K562 (cell line): ENCODE measurements around the gene PLXNB2. TPM values are rescaled to one million over a fixed set of nuclear protein-coding genes. Genes with fewer than 3 reads are reported as not detected.

Experiments
- ATAC-seq: fragments of 200-7000 bp; cut with Tn5 transposase; 3 replicates; pipeline ENCODE4 v1.9.1; 2020; ENCODE audit warnings: moderate library complexity
- BruUV-seq: library from RNA; stranded (reverse); fragments of 400-500 nt; replicated peaks from 2 replicates; lab custom pipeline; 2021; lab: Mats Ljungman, UMichigan
- CTCF ChIA-PET: fragments of 300-600 bp; formaldehyde crosslinking; extraction: SDS; loops from one replicate; lab custom pipeline; 2021; ENCODE audit warnings: low intra/inter-chr PET ratio; lab: Yijun Ruan, JAX
- POLR2A ChIA-PET: fragments of 300-600, 350-650 bp; sonication (Branson Sonifier 250); formaldehyde crosslinking; extraction: SDS; loops from one replicate; lab custom pipeline; 2021; ENCODE audit warnings: antibody characterized with exemption, inconsistent platforms; lab: Yijun Ruan, JAX
- DNase-seq, 4 experiments: peaks; one replicate each; pipeline versions ENCODE4 v3.0.0 to v3.0.0-alpha.2; 2011 to 2018; ENCODE audit warnings: low spot score in 3 of 4, mixed read lengths in 3 of 4; ENCODE audit errors: extremely low read depth in 1 of 4
- FAIRE-seq: peaks from 2 replicates; lab custom pipeline; 2011; peaks lifted over from hg19 to GRCh38; lab: Jason Lieb, UNC
- H2AFZ ChIP-seq: 2 replicates; pipeline ENCODE4 v1.6.0; 2011; ENCODE audit warnings: low read depth, low read length, control low read depth, inconsistent platforms
- H3K27ac ChIP-seq: fragments of 200-600 bp; 3 replicates; pipeline ENCODE4 v1.8.0; 2011; ENCODE audit warnings: low read depth, mild to moderate bottlenecking, control low read depth, inconsistent platforms, low read length, moderate library complexity, mixed read lengths; ENCODE audit errors: extremely low read depth
- H3K27me3 ChIP-seq, 2 experiments: fragments of 300-600 bp in 1 of 2; 2 replicates in 1 of 2; 3 replicates in 1 of 2; pipeline versions ENCODE4 v1.6.0 to v1.8.0; 2011; ENCODE audit warnings: inconsistent platforms in 2 of 2, low read length in 2 of 2, mild to moderate bottlenecking in 1 of 2, mixed read lengths in 1 of 2, moderate library complexity in 1 of 2; ENCODE audit not compliant: control insufficient read depth in 2 of 2, insufficient read depth in 2 of 2
- H3K36me3 ChIP-seq: fragments of 300-600 bp; 3 replicates; pipeline ENCODE4 v1.8.0; 2011; ENCODE audit warnings: mild to moderate bottlenecking, low read length, inconsistent platforms; ENCODE audit not compliant: control insufficient read depth, insufficient read depth
- H3K4me1 ChIP-seq, 2 experiments: fragments of 200-600 bp in 1 of 2; replicated peaks in 1 of 2; 2 replicates in 1 of 2; 3 replicates in 1 of 2; pipeline versions ENCODE4 v1.5.1 to v1.8.0; 2011; ENCODE audit warnings: inconsistent platforms in 2 of 2, low read length in 2 of 2, mild to moderate bottlenecking in 1 of 2, mixed read lengths in 1 of 2, moderate library complexity in 1 of 2; ENCODE audit not compliant: control insufficient read depth in 2 of 2, insufficient read depth in 2 of 2
- H3K4me2 ChIP-seq: 2 replicates; pipeline ENCODE4 v1.6.1; 2011; ENCODE audit warnings: low read length, control low read depth, inconsistent platforms, mixed read lengths; ENCODE audit not compliant: insufficient read depth
- H3K4me3 ChIP-seq: fragments of 200-600 bp; sonication (generic), shearing (Covaris generic); 2 replicates; pipeline ENCODE4 v1.5.1; 2016; ENCODE audit warnings: control low read depth, inconsistent platforms
- H3K79me2 ChIP-seq: fragments of 200-600 bp; 3 replicates; pipeline ENCODE4 v1.8.0; 2011; ENCODE audit warnings: low read length, inconsistent platforms; ENCODE audit not compliant: control insufficient read depth, insufficient read depth
- H3K9ac ChIP-seq, 2 experiments: 2 replicates each; pipeline versions ENCODE4 v1.6.0 to v1.6.1; 2011; ENCODE audit warnings: low read depth in 2 of 2, low read length in 2 of 2, control low read depth in 1 of 2, inconsistent platforms in 1 of 2, mild to moderate bottlenecking in 1 of 2, mixed read lengths in 1 of 2; ENCODE audit not compliant: insufficient read depth in 1 of 2
- H3K9me1 ChIP-seq: one replicate; pipeline ENCODE4 v1.6.0; 2011; ENCODE audit warnings: inconsistent platforms, mild to moderate bottlenecking, low read length, moderate library complexity; ENCODE audit not compliant: control insufficient read depth, insufficient read depth
- H3K9me3 ChIP-seq: replicated peaks from 2 replicates; pipeline ENCODE4 v1.5.1; 2011; ENCODE audit warnings: low read depth, low read length, inconsistent platforms; ENCODE audit not compliant: control insufficient read depth, insufficient read depth
- H4K20me1 ChIP-seq: replicated peaks from 2 replicates; pipeline ENCODE4 v1.6.1; 2011; ENCODE audit warnings: low read length, inconsistent platforms, mixed read lengths; ENCODE audit not compliant: control insufficient read depth, insufficient read depth
- FOXA3 ChIP-seq, 2 experiments: fragments of 450-650 bp in 1 of 2; sonication (generic) in 1 of 2; formaldehyde crosslinking; IDR thresholded peaks in 1 of 2; conservative IDR thresholded peaks in 1 of 2; 2 replicates each; pipeline versions ENCODE4 v1.4.0 to v1.8.0; 2020 to 2022; ENCODE audit warnings: mild to moderate bottlenecking in 2 of 2, missing genetic modification reagents in 1 of 2
- SMARCE1 ChIP-seq: fragments of 450-650 bp; IDR thresholded peaks from 2 replicates; pipeline ENCODE4 v1.7.1; 2016; ENCODE audit warnings: mild to moderate bottlenecking
- STAT5B ChIP-seq: fragments of 250-450 bp; sonication (Bioruptor Pico); IDR thresholded peaks from 2 replicates; pipeline ENCODE4 v1.8.0; 2021; ENCODE audit warnings: mild to moderate bottlenecking, inconsistent platforms
- WGBS: fragments of 100-300 bp; shearing (Covaris generic); methylation state at CpG from one replicate; pipeline ENCODE4 v1.1.6; 2016; ENCODE audit warnings: low coverage, mixed read lengths; ENCODE audit not compliant: insufficient coverage; ENCODE audit errors: missing lambda C conversion rate; 5-methylcytosine and 5-hydroxymethylcytosine counted together
- in situ Hi-C: fragments of 300-500 bp; cut with MboI; formaldehyde crosslinking; loops from 4 replicates; pipeline ENCODE4 v1.15.0; 2018; ENCODE audit warnings: inconsistent platforms, mixed read lengths
- intact Hi-C: fragments of 100-400 bp; cut with micrococcal nuclease; formaldehyde crosslinking; loops from 2 replicates; pipeline ENCODE4 v1.14.2; 2022
- polyA plus RNA-seq, 8 experiments: library from polyadenylated mRNA; depleted of rRNA in 4 of 8; stranded (reverse) in 5 of 8; unstranded in 3 of 8; fragments of >200 nt; fragmentation: Nextera tagmentation in 2 of 8; fragmentation: Illumina TruSeq in 1 of 8; extraction: Ambion mirVana in 2 of 8; extraction: Trizol in 1 of 8; gene quantifications; 2 replicates each; pipeline versions ENCODE4 v1.2.1 to v1.2.3, GENCODE V29; 2011 to 2014; ENCODE audit warnings: inconsistent platforms in 1 of 8, missing spikeins in 1 of 8
- total RNA-seq, 7 experiments: library from RNA; depleted of rRNA in 6 of 7; stranded (reverse); fragments of >200 nt in 6 of 7; fragmentation: Illumina TruSeq in 2 of 7; extraction: Trizol in 2 of 7; gene quantifications; 2 replicates each; pipeline versions ENCODE4 v1.2.1 to v1.2.3, GENCODE V29; 2011 to 2021; ENCODE audit warnings: low replicate concordance in 1 of 7

The PLXNB2 gene
- total and polyA plus RNA-seq, 9 of the 15 experiments (the other 6 are each of a cell fraction or from before 2014, with no cell fraction given) = 0.15 to 45.1 (median 13.6) TPM

GRCh38 chr22:50232481-50233151 is 74.8 kb downstream of the PLXNB2 start:
- H3K9me1 ChIP-seq = no peaks in the 10 kb centered on the region
- ChIA-PET CTCF (no interaction called here), POLR2A (interaction anchor here (0.5 to 2.2 kb wide), 4 partner anchors 10 to 286 kb away, joined by 3 to 5 read pairs (median 4); no protein-coding TSS in a partner anchor)
- peaks cover 28% of the 10 kb centered on the region for H3K79me2 ChIP-seq
- H2AFZ ChIP-seq = no peak overlapping the region
- no TSS peak for BruUV-seq
- no peak for FAIRE-seq
- H3K4me2 ChIP-seq = no peak overlapping the region
- no peak overlapping the region for H3K9ac ChIP-seq
- H3K27ac ChIP-seq = no peak overlapping the region
- in situ Hi-C loops (no loop called here), intact Hi-C loops (no loop called here)
- DNase-seq = no peak
- ATAC-seq = no peak
- WGBS = 91% methylated on average over 18 of the region's 20 CpGs
- H3K4me3 ChIP-seq = no peak overlapping the region
- H3K36me3 ChIP-seq = peaks cover 23% of the 10 kb centered on the region; the same call in 2 of the 3 replicates
- H3K27me3 ChIP-seq = no peaks in the 10 kb centered on the region
- TF ChIP-seq FOXA3 (CRISPR knock-in tag; conservative IDR thresholded peaks at IDR 0.05 in 1 of 2, IDR thresholded peaks at IDR 0.05 in 1 of 2) = no peak
- no peak for TF ChIP-seq SMARCE1
- H3K9me3 ChIP-seq = no peaks in the 10 kb centered on the region; the same call in 1 of the 2 replicates
- no peaks in the 10 kb centered on the region for H4K20me1 ChIP-seq
- H3K4me1 ChIP-seq = peaks cover 0 to 8% of the 10 kb centered on the region in 2 experiments; a peak in 2 of 5 replicates

- DNase-seq (no peak), FAIRE-seq (no peak), ATAC-seq (no peak)
- ChIA-PET POLR2A (no interaction called here), CTCF (no interaction called here)
- no TSS peak for BruUV-seq
- H3K36me3 ChIP-seq = peaks cover 30% of the 10 kb centered on the region; the same call in 2 of the 3 replicates
- H3K9me1 ChIP-seq = no peaks in the 10 kb centered on the region
- in situ Hi-C loops = no loop called here
- H3K9me3 ChIP-seq = no peaks in the 10 kb centered on the region
- H3K27ac ChIP-seq = no peak overlapping the region
- intact Hi-C loops = no loop called here
- TF ChIP-seq STAT5B (CRISPR knock-in tag) = no peak
- H3K79me2 ChIP-seq = no peaks in the 10 kb centered on the region; the same call in 2 of the 3 replicates
- no peak overlapping the region for H3K4me2 ChIP-seq
- no peaks in the 10 kb centered on the region for H3K27me3 ChIP-seq
- peak overlapping the region in 1 of 2 experiments; percentile 45; a peak in 1 of 4 replicates for H3K9ac ChIP-seq
- WGBS = 93% methylated on average over 2 of the region's 16 CpGs
- no peak overlapping the region for H2AFZ ChIP-seq
- H4K20me1 ChIP-seq = no peaks in the 10 kb centered on the region
- H3K4me3 ChIP-seq = no peak overlapping the region
- H3K4me1 ChIP-seq = peaks cover 0 to 14% of the 10 kb centered on the region in 2 experiments; a peak in 2 of 5 replicates
Measured at GRCh38 chr22:50229370-50229769, 78.1 kb downstream of the PLXNB2 start.
